GM12878 (cell line): Measurements from ENCODE around the gene SIGLEC5. TPM values are rescaled to one million over a fixed set of nuclear protein-coding genes. Genes with fewer than 3 reads are reported as not detected.

Experiments
- ATAC-seq: fragments of 200-7000 bp; cut with Tn5 transposase; 3 replicates; pipeline ENCODE4 v1.9.1; 2020; ENCODE audit warnings: mild to moderate bottlenecking, moderate library complexity
- BruUV-seq: library from RNA; stranded (reverse); fragments of 400-500 nt; replicated peaks from 2 replicates; lab custom pipeline; 2021; lab: Mats Ljungman, UMichigan
- CTCF ChIA-PET: fragments of 300-600 bp; sonication (Branson Sonifier 250); formaldehyde crosslinking; extraction: SDS; loops from one replicate; lab custom pipeline; 2021; ENCODE audit warnings: inconsistent platforms; lab: Yijun Ruan, JAX
- POLR2A ChIA-PET: fragments of 350-600 bp; formaldehyde crosslinking; extraction: SDS; loops from one replicate; lab custom pipeline; 2021; ENCODE audit warnings: inconsistent platforms; lab: Charles Lee
- RAD21 ChIA-PET: fragments of 300-600 bp; sonication (Branson Sonifier 250); formaldehyde crosslinking; loops from one replicate; lab custom pipeline; 2023; ENCODE audit warnings: antibody characterized with exemption; ENCODE audit not compliant: unreplicated experiment; lab: Charles Lee
- SMC1A ChIA-PET: fragments of 300-600 bp; sonication (Branson Sonifier 250); formaldehyde crosslinking; loops from one replicate; lab custom pipeline; 2023; ENCODE audit not compliant: unreplicated experiment, uncharacterized antibody; lab: Charles Lee
- DNase-seq: peaks from one replicate; pipeline ENCODE4 v3.0.0-alpha.2; 2011; ENCODE audit warnings: low read depth, low spot score
- FAIRE-seq: peaks from 3 replicates; lab custom pipeline; 2011; peaks lifted over from hg19 to GRCh38; lab: Jason Lieb, UNC
- H2AFZ ChIP-seq: 2 replicates; pipeline ENCODE4 v1.6.0; 2011; ENCODE audit warnings: low read depth, low read length, control low read depth; ENCODE audit not compliant: control insufficient read depth
- H3K27ac ChIP-seq: 2 replicates; pipeline ENCODE4 v1.5.1; 2011; ENCODE audit warnings: control low read depth; ENCODE audit not compliant: control insufficient read depth, insufficient read depth
- H3K27me3 ChIP-seq, 2 experiments: replicated peaks in 1 of 2; 2 replicates each; pipeline versions ENCODE4 v1.6.0 to v1.6.1; 2011; ENCODE audit warnings: low read length in 1 of 2; ENCODE audit not compliant: control insufficient read depth in 2 of 2, insufficient read depth in 2 of 2
- H3K36me3 ChIP-seq, 2 experiments: 2 replicates each; pipeline ENCODE4 v1.5.1; 2011; ENCODE audit warnings: low read length in 1 of 2; ENCODE audit not compliant: control insufficient read depth in 2 of 2, insufficient read depth in 2 of 2
- H3K4me1 ChIP-seq: 2 replicates; pipeline ENCODE4 v1.6.1; 2011; ENCODE audit warnings: mild to moderate bottlenecking, low read length, moderate library complexity, mixed read lengths; ENCODE audit not compliant: control insufficient read depth, insufficient read depth
- H3K4me2 ChIP-seq: 2 replicates; pipeline ENCODE4 v1.6.0; 2011; ENCODE audit warnings: control low read depth; ENCODE audit not compliant: control insufficient read depth, insufficient read depth
- H3K4me3 ChIP-seq: fragments of 200-600 bp; sonication (generic); 2 replicates; pipeline ENCODE4 v1.5.1; 2016
- H3K79me2 ChIP-seq: 2 replicates; pipeline ENCODE4 v1.6.0; 2011; ENCODE audit warnings: low read length; ENCODE audit not compliant: control insufficient read depth, insufficient read depth
- H3K9ac ChIP-seq: 2 replicates; pipeline ENCODE4 v1.8.0; 2011; ENCODE audit warnings: low read length, control low read depth, mixed read lengths; ENCODE audit not compliant: control insufficient read depth, insufficient read depth
- H3K9me3 ChIP-seq: replicated peaks from 3 replicates; pipeline ENCODE4 v1.5.1; 2011; ENCODE audit warnings: mild to moderate bottlenecking, low read length; ENCODE audit not compliant: control insufficient read depth, insufficient read depth
- H4K20me1 ChIP-seq: 2 replicates; pipeline ENCODE4 v1.6.0; 2011; ENCODE audit not compliant: control insufficient read depth, insufficient read depth
- BCL11A ChIP-seq: IDR thresholded peaks from 2 replicates; pipeline ENCODE4 v1.6.1; 2011; ENCODE audit warnings: low read depth, low read length
- YY1 ChIP-seq: IDR thresholded peaks from 2 replicates; pipeline ENCODE4 v1.6.1; 2011; ENCODE audit warnings: low read depth, mild to moderate bottlenecking, low read length
- WGBS: methylation state at CpG from one replicate; pipeline ENCODE4 v1.1.6; 2016; ENCODE audit warnings: low lambda C conversion rate; ENCODE audit not compliant: insufficient replicate concordance, insufficient coverage; ENCODE audit errors: missing lambda C conversion rate; 5-methylcytosine and 5-hydroxymethylcytosine counted together
- in situ Hi-C: fragments of 300-500 bp; cut with MboI; formaldehyde crosslinking; loops from 9 replicates; pipeline ENCODE4 v1.14.3; 2018; ENCODE audit warnings: mixed read lengths
- intact Hi-C: fragments of 100-400 bp; cut with micrococcal nuclease; formaldehyde crosslinking; loops from one replicate; pipeline ENCODE4 v1.14.2; 2022; ENCODE audit not compliant: unreplicated experiment
- polyA plus RNA-seq, 11 experiments: library from polyadenylated mRNA; depleted of rRNA in 4 of 11; unstranded in 6 of 11; stranded (reverse) in 5 of 11; fragments of >200 nt; fragmentation: Nextera tagmentation in 4 of 11; fragmentation: Illumina TruSeq in 1 of 11; extraction: Ambion mirVana in 4 of 11; extraction: Trizol in 1 of 11; gene quantifications; 1 replicate in 1 of 11; 2 replicates in 10 of 11; pipeline versions ENCODE4 v1.2.1 to v1.2.3, GENCODE V29; 2011 to 2016; ENCODE audit warnings: inconsistent platforms in 2 of 11, missing spikeins in 2 of 11, low read depth in 1 of 11
- total RNA-seq, 4 experiments: library from RNA; depleted of rRNA in 3 of 4; stranded (reverse); fragments of >200 nt in 3 of 4; fragmentation: Illumina TruSeq in 1 of 4; extraction: Trizol in 1 of 4; gene quantifications; 2 replicates each; pipeline versions ENCODE4 v1.2.1 to v1.2.3, GENCODE V29; 2013 to 2021
- TF ChIP-seq, protein P1 (sequence below): IDR thresholded peaks from 2 replicates; pipeline ENCODE4 v1.6.1; 2011; ENCODE audit warnings: borderline replicate concordance, low read depth, mild to moderate bottlenecking, moderate library complexity, mixed read lengths, low read length; ENCODE audit not compliant: insufficient read depth; ENCODE audit errors: extremely low read length
- TF ChIP-seq, protein P2 (sequence below): fragments of 450-650 bp; IDR thresholded peaks from 2 replicates; pipeline ENCODE4 v1.6.1; 2017; ENCODE audit warnings: mild to moderate bottlenecking, low read depth, inconsistent platforms; ENCODE audit not compliant: poor library complexity, severe bottlenecking
- TF ChIP-seq, protein P3 (sequence below): fragments of 450-650 bp; IDR thresholded peaks from 2 replicates; pipeline ENCODE4 v1.6.1; 2016; ENCODE audit warnings: mild to moderate bottlenecking
- TF ChIP-seq, protein P4 (sequence below): fragments of 150-350 bp; IDR thresholded peaks from 2 replicates; pipeline ENCODE4 v1.6.1; 2016; ENCODE audit warnings: low read depth, low read length

SIGLEC5 gene
- total and polyA plus RNA-seq, 10 of the 15 experiments (the other 5 are each of a cell fraction or from before 2014, with no cell fraction given): 0.05 to 2.5 (median 1.4) TPM; not detected in 1

DNA sequence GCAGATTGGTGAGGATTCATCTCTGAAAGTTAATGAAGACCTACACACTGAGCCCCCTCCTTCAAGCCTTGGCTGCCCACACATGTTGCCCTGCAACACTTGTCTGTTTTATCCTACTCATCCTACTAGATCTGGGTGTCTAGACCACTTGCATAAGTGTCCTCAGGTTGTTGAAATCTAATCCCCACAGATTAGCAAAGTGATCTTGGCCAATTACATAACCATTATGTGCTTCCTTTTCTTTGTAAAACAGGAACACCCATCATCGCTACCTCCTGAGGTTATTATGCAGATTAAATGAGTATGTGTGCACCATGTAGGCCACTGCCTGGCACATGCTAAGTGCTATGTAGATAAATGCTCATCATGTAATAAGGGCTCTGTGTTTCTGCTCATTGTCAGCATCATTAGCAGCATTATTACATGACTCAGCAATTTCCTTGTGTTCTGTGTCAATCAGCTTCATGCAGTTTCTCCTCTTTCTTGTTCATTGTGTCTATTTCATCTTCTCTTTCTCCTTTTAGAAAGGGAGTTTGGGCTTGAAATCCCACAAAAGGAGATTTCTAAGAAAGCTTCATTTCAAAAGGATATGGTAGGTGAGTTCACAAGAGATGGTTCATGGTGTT, 44.0 kb downstream of the SIGLEC5 start (continued):
- TF ChIP-seq, protein P1, sequence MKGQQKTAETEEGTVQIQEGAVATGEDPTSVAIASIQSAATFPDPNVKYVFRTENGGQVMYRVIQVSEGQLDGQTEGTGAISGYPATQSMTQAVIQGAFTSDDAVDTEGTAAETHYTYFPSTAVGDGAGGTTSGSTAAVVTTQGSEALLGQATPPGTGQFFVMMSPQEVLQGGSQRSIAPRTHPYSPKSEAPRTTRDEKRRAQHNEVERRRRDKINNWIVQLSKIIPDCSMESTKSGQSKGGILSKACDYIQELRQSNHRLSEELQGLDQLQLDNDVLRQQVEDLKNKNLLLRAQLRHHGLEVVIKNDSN: no peak
- no peak for TF ChIP-seq BCL11A

DNA sequence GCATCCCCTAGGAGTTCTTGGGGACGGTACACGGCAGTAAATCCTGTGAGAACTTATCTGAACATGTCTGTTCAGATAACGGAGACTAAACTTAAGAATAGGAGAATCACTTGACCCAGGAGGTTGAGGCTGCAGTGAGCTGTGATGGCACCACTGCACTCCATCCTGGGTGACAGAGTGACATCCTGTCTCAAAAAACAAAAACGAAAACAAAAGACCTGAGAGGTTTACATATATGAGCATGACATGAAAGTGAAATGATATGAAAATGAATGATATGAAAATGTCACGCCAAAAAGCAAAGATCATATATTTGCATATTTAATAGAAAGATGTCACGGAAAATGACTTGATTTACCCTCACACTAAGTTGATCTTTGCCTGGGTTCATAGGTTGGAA, 53.4 kb downstream of the SIGLEC5 start:
- intact Hi-C loops: no loop called here
- ATAC-seq: 0 out of 3 replicates have a peak, but pooled peaks have one; percentile 22

More for the DNA sequence above, 53.4 kb downstream of the SIGLEC5 start:
- H3K27me3 ChIP-seq: no peaks in the 10 kb centered on the region
- 58% methylated on average over 6 of the region's 6 CpGs for WGBS
- no peak overlapping the region for H3K27ac ChIP-seq
- BruUV-seq: no TSS peak
- TF ChIP-seq, protein P2, sequence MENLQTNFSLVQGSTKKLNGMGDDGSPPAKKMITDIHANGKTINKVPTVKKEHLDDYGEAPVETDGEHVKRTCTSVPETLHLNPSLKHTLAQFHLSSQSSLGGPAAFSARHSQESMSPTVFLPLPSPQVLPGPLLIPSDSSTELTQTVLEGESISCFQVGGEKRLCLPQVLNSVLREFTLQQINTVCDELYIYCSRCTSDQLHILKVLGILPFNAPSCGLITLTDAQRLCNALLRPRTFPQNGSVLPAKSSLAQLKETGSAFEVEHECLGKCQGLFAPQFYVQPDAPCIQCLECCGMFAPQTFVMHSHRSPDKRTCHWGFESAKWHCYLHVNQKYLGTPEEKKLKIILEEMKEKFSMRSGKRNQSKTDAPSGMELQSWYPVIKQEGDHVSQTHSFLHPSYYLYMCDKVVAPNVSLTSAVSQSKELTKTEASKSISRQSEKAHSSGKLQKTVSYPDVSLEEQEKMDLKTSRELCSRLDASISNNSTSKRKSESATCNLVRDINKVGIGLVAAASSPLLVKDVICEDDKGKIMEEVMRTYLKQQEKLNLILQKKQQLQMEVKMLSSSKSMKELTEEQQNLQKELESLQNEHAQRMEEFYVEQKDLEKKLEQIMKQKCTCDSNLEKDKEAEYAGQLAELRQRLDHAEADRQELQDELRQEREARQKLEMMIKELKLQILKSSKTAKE: no peak
- 0 out of 2 replicates have a peak, but pooled peaks have one; percentile 3 for TF ChIP-seq YY1
- TF ChIP-seq, protein P3, sequence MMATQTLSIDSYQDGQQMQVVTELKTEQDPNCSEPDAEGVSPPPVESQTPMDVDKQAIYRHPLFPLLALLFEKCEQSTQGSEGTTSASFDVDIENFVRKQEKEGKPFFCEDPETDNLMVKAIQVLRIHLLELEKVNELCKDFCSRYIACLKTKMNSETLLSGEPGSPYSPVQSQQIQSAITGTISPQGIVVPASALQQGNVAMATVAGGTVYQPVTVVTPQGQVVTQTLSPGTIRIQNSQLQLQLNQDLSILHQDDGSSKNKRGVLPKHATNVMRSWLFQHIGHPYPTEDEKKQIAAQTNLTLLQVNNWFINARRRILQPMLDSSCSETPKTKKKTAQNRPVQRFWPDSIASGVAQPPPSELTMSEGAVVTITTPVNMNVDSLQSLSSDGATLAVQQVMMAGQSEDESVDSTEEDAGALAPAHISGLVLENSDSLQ: peak; percentile 53
- TF ChIP-seq, protein P4, sequence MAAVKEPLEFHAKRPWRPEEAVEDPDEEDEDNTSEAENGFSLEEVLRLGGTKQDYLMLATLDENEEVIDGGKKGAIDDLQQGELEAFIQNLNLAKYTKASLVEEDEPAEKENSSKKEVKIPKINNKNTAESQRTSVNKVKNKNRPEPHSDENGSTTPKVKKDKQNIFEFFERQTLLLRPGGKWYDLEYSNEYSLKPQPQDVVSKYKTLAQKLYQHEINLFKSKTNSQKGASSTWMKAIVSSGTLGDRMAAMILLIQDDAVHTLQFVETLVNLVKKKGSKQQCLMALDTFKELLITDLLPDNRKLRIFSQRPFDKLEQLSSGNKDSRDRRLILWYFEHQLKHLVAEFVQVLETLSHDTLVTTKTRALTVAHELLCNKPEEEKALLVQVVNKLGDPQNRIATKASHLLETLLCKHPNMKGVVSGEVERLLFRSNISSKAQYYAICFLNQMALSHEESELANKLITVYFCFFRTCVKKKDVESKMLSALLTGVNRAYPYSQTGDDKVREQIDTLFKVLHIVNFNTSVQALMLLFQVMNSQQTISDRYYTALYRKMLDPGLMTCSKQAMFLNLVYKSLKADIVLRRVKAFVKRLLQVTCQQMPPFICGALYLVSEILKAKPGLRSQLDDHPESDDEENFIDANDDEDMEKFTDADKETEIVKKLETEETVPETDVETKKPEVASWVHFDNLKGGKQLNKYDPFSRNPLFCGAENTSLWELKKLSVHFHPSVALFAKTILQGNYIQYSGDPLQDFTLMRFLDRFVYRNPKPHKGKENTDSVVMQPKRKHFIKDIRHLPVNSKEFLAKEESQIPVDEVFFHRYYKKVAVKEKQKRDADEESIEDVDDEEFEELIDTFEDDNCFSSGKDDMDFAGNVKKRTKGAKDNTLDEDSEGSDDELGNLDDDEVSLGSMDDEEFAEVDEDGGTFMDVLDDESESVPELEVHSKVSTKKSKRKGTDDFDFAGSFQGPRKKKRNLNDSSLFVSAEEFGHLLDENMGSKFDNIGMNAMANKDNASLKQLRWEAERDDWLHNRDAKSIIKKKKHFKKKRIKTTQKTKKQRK: no peak
- ChIA-PET CTCF (interaction anchor here (0.6 kb wide), 1 partner anchor 80 kb away, joined by 3 read pairs; no protein-coding TSS in a partner anchor), POLR2A (no interaction called here), RAD21 (interaction anchor here (0.8 kb wide), 1 partner anchor 1854 kb away, joined by 3 read pairs; no protein-coding TSS in a partner anchor), SMC1A (no interaction called here)
- no peak for DNase-seq
- FAIRE-seq: peak; percentile 27
- peak overlapping the region; percentile 15; the same call in 1 of the 2 replicates for H3K4me3 ChIP-seq
- H3K9me3 ChIP-seq: no peaks in the 10 kb centered on the region
- H3K4me2 ChIP-seq: peak overlapping the region; percentile 57
- no peak overlapping the region for H2AFZ ChIP-seq
- in situ Hi-C loops: no loop called here
- peaks cover 8% of the 10 kb centered on the region; the same call in 1 of the 2 replicates for H3K4me1 ChIP-seq
- H3K36me3 ChIP-seq: peaks cover 6 to 18% of the 10 kb centered on the region in 2 experiments
- peaks cover 14% of the 10 kb centered on the region for H3K79me2 ChIP-seq
- H3K9ac ChIP-seq: no peak overlapping the region
- H4K20me1 ChIP-seq: no peaks in the 10 kb centered on the region
